ENCODE data around the gene E2F1.

DNA sequence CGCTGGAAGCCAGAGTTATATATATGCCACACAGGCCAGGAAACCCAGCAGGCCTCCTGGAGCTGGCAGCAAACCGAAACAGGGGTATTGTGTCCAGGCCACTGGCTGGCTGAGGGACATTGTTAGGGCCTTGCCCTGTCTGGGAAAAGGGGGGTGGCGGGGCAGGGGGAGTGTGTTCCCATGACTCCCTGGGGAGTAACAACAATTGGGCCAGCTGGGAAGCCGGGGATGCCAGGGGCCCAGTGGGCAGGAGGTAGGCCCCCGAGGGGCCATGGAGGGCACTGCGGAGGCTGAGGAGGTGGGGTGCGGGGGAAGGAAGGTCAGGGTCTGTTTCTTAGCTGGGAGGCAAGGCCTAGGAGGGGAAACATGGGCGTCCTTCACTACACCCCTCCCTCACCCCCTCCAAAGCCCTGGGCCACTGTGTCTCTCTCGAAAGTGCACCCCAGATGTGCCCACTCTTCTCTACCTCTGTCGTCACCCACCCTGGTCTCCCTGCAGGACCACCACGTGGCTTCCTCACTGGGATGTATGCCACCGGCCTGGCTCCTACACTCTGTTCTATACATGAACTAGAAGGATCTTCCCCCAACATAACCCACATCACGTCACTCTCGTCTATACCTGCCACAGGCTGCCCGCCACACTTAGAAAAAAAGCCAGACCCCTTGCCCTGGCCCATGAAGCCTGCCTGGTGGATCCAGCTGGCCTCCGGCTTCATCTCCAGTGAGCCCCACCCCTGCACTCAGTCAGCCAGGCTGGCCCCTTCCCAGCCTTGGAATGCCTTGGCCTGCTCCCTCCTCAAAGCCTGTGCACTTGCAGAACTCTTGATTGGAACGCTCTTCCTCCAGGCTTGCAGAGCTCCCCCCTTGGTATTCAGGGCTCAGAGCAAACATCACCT, 7.8 kb upstream of the E2F1 start:
- TF ChIP-seq POLR2AphosphoS5 (IDR thresholded peaks at IDR 0.05), result no peak
- TF ChIP-seq, protein P1, sequence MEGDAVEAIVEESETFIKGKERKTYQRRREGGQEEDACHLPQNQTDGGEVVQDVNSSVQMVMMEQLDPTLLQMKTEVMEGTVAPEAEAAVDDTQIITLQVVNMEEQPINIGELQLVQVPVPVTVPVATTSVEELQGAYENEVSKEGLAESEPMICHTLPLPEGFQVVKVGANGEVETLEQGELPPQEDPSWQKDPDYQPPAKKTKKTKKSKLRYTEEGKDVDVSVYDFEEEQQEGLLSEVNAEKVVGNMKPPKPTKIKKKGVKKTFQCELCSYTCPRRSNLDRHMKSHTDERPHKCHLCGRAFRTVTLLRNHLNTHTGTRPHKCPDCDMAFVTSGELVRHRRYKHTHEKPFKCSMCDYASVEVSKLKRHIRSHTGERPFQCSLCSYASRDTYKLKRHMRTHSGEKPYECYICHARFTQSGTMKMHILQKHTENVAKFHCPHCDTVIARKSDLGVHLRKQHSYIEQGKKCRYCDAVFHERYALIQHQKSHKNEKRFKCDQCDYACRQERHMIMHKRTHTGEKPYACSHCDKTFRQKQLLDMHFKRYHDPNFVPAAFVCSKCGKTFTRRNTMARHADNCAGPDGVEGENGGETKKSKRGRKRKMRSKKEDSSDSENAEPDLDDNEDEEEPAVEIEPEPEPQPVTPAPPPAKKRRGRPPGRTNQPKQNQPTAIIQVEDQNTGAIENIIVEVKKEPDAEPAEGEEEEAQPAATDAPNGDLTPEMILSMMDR (IDR thresholded peaks at IDR 0.05), result no peak
